Stomach (tissue), 9 donors: ENCODE data around the gene CST11. TPM values are rescaled to one million over a fixed set of nuclear protein-coding genes. Genes with fewer than 3 reads are reported as not detected.

ENCODE experiments used
- DNase-seq, 2 donors: peaks; one replicate each; pipeline versions ENCODE4 v3.0.0 to v3.0.0-alpha.2; 2013 to 2019
- H3K27ac ChIP-seq, 5 donors: fragments of 200-600 bp in 4 of 5; sonication (generic) in 4 of 5; one replicate each; pipeline ENCODE4 v1.5.1; 2013 to 2019; ENCODE audit warnings: mild to moderate bottlenecking in 1 of 5, moderate library complexity in 1 of 5
- H3K27me3 ChIP-seq, 3 donors: fragments of 200-600 bp; sonication (generic); one replicate each; pipeline ENCODE4 v1.5.1; 2017 to 2019; ENCODE audit warnings: mixed run types in 1 of 3
- H3K36me3 ChIP-seq, 4 donors: fragments of 200-600 bp; sonication (generic); 1 replicate in 3 of 4; 2 replicates in 1 of 4; pipeline ENCODE4 v1.5.1; 2016 to 2019
- H3K4me1 ChIP-seq, 4 donors: fragments of 200-600 bp; sonication (generic); one replicate each; pipeline ENCODE4 v1.5.1; 2016 to 2019
- H3K4me3 ChIP-seq, 4 donors: fragments of 200-600 bp; sonication (generic) in 3 of 4; one replicate each; pipeline ENCODE4 v1.5.1; 2016 to 2019; ENCODE audit warnings: mild to moderate bottlenecking in 1 of 4
- H3K9me3 ChIP-seq, 4 donors: fragments of 200-600 bp; sonication (generic); one replicate each; pipeline ENCODE4 v1.5.1; 2016 to 2019
- CTCF ChIP-seq, 7 experiments: fragments of 450-650 bp in 4 of 7; fragments of 200-600 bp in 3 of 7; sonication (generic) in 3 of 7; IDR thresholded peaks; one replicate each; pipeline ENCODE4 v1.5.1; 2016 to 2019; ENCODE audit warnings: antibody characterized with exemption in 7 of 7, control low read depth in 2 of 7, mild to moderate bottlenecking in 1 of 7
- EP300 ChIP-seq: sonication (generic); formaldehyde crosslinking; IDR thresholded peaks from one replicate; pipeline ENCODE4 v1.6.1; 2017; ENCODE audit warnings: antibody characterized with exemption
- POLR2A ChIP-seq, 4 donors: fragments of 450-650 bp; IDR thresholded peaks; one replicate each; pipeline ENCODE4 v1.6.1; 2016; ENCODE audit warnings: antibody characterized with exemption in 4 of 4, control low read depth in 2 of 4, mild to moderate bottlenecking in 1 of 4, moderate library complexity in 1 of 4
- POLR2AphosphoS5 ChIP-seq, 3 donors: sonication (generic); formaldehyde crosslinking; IDR thresholded peaks; one replicate each; pipeline ENCODE4 v1.6.1; 2016; ENCODE audit warnings: antibody characterized with exemption in 3 of 3
- WGBS, 5 donors: extraction: QIAGEN DNeasy Blood & Tissue Kit in 3 of 5; methylation state at CpG; one replicate each; pipeline versions ENCODE4 v1.1.5 to v1.1.7; 2013 to 2018; 5-methylcytosine and 5-hydroxymethylcytosine counted together
- intact Hi-C: fragments of 100-400 bp; cut with DNase I; formaldehyde crosslinking; loops from one replicate; pipeline ENCODE4 v1.15.1; 2023; ENCODE audit warnings: low total_unique reads
- polyA plus RNA-seq, 3 donors: library from polyadenylated mRNA; stranded (reverse); fragments of 200-250 nt; gene quantifications; one replicate each; pipeline ENCODE4 v1.2.3, GENCODE V29; 2013
- total RNA-seq, 5 donors: library from RNA; depleted of rRNA; stranded (reverse); fragments of >200 nt; gene quantifications; one replicate each; pipeline versions ENCODE4 v1.1.0 to v1.2.3, GENCODE V29; 2014 to 2016
- donor health status: healthy with polysubstance abuse.
- donor health status: Bipolar disorder and iron deficiency.
- donor health status: healthy.

The CST11 gene
- total and polyA plus RNA-seq, 8 donors: not detected

DNA sequence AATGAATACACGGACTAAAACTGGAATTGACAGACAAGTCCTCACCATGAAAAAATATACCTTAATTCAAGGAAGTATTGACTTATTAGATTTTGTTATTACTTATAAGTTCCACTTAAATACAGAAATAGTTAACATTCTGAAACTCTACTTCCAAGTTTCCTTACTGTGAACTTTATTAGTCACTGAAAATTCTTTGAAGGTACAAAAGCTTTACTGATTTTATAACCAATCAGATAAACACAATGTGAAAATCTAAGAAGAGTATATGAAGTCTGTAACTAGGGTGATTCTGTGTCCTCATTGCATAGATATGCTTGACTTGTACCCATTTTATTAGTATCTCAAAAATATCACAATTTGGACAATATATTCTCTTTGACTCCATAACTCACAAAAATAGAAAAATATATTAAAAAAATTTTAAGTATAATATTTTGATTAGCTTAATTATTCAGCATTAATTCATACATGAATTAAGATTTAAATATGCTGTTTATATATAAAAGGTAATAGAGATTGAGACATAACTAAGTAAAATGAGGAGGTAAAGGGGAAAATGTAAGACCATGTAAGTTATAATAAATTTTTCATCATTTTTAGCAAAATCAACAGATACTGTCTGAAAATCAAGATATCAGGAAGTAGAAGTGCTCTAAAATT, 38.0 kb downstream of the CST11 start:
- H3K4me3 ChIP-seq: no peak overlapping the region
- H3K9me3 ChIP-seq: no peaks in the 10 kb centered on the region
- no peak overlapping the region for H3K27ac ChIP-seq
- H3K4me1 ChIP-seq: peaks cover 9 to 75% (median 32%) of the 10 kb centered on the region in 4 donors
- no peaks in the 10 kb centered on the region for H3K27me3 ChIP-seq
- no peak for DNase-seq
- TF ChIP-seq POLR2A (IDR thresholded peaks at IDR 0.05) (no peak), CTCF (IDR thresholded peaks at IDR 0.05) (no peak), EP300 (no peak), POLR2AphosphoS5 (IDR thresholded peaks at IDR 0.05) (no peak)
- intact Hi-C loops: no loop called here
- H3K36me3 ChIP-seq: no peaks in the 10 kb centered on the region
- WGBS, 5 donors: 67 to 82% (median 69%) methylated on average over 1 of the region's 1 CpG

DNA sequence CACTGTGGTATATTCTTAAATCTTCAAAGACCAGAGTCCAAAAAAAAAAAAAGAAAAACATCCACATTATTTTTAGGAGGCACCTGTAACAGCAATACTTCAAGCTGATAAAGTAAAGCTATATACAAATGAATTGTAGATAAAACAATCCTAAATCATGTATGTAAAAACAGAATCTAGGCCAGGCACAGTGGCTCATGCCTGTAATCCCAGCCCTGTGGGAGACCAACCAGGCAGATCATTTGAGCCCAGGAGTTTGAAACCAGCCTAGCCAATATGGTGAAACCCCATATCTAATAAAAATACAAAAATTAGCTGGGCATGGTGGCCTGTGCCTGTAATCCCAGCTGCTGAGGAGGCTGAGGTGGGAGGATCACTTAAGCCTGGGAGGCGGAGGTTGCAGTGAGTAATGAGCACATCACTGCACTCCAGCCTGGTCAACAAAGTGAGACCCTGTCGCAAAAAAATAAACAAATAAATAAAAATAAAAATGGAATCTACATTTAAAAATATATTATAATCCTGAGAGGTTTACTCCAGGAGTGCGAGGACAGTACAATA, 38.7 kb downstream of the CST11 start:
- DNase-seq: no peak
- peaks cover 4 to 68% (median 25%) of the 10 kb centered on the region in 4 donors for H3K4me1 ChIP-seq
- intact Hi-C loops: no loop called here
- WGBS, 5 donors: 79 to 99% (median 96%) methylated on average over 3 of the region's 3 CpGs
- no peak overlapping the region for H3K27ac ChIP-seq
- H3K9me3 ChIP-seq: no peaks in the 10 kb centered on the region
- TF ChIP-seq CTCF (IDR thresholded peaks at IDR 0.05) (no peak), POLR2AphosphoS5 (IDR thresholded peaks at IDR 0.05) (no peak), EP300 (no peak), POLR2A (IDR thresholded peaks at IDR 0.05) (no peak)
- H3K36me3 ChIP-seq: no peaks in the 10 kb centered on the region
- no peaks in the 10 kb centered on the region for H3K27me3 ChIP-seq
- no peak overlapping the region for H3K4me3 ChIP-seq

GRCh38 chr20:23412026-23412425, 40.6 kb downstream of the CST11 start:
- H3K27me3 ChIP-seq: no peaks in the 10 kb centered on the region

More at GRCh38 chr20:23412026-23412425, 40.6 kb downstream of the CST11 start:
- Histone ChIP-seq H3K4me3 (no peak overlapping the region), H3K9me3 (no peaks in the 10 kb centered on the region), H3K27ac (no peak overlapping the region), H3K4me1 (peaks cover 4 to 55% (median 16%) of the 10 kb centered on the region in 4 donors), H3K36me3 (no peaks in the 10 kb centered on the region)
- intact Hi-C loops: no loop called here
- DNase-seq: no peak
- TF ChIP-seq CTCF (IDR thresholded peaks at IDR 0.05) (no peak), POLR2AphosphoS5 (IDR thresholded peaks at IDR 0.05) (no peak), POLR2A (IDR thresholded peaks at IDR 0.05) (no peak), EP300 (no peak)
- WGBS, 5 donors: 56 to 83% (median 68%) methylated on average over 1 of the region's 1 CpG
